Peyer's patch (tissue), 4 donors: Measurements from ENCODE around the gene STX7. TPM values are rescaled to one million over a fixed set of nuclear protein-coding genes. Genes with fewer than 3 reads are reported as not detected.

Experiments used
- DNase-seq, 3 donors: peaks; one replicate each; pipeline ENCODE4 v3.0.0-alpha.2; 2017 to 2019
- H3K27ac ChIP-seq, 4 donors: fragments of 200-600 bp; sonication (generic); one replicate each; pipeline ENCODE4 v1.5.1; 2016 to 2019
- H3K27me3 ChIP-seq, 2 donors: fragments of 200-600 bp; sonication (generic); one replicate each; pipeline ENCODE4 v1.5.1; 2019
- H3K36me3 ChIP-seq, 3 donors: fragments of 200-600 bp; sonication (generic); one replicate each; pipeline ENCODE4 v1.5.1; 2016 to 2019
- H3K4me1 ChIP-seq, 4 donors: fragments of 200-600 bp; sonication (generic); one replicate each; pipeline ENCODE4 v1.5.1; 2016 to 2019
- H3K4me3 ChIP-seq, 4 donors: fragments of 200-600 bp; sonication (generic); 1 replicate in 3 of 4; 2 replicates in 1 of 4; pipeline ENCODE4 v1.5.1; 2016 to 2019; ENCODE audit warnings: mild to moderate bottlenecking in 1 of 4
- H3K9me3 ChIP-seq, 4 donors: fragments of 200-600 bp; sonication (generic); one replicate each; pipeline ENCODE4 v1.5.1; 2016 to 2019; ENCODE audit warnings: mild to moderate bottlenecking in 1 of 4
- CTCF ChIP-seq, 6 experiments: fragments of 450-650 bp in 4 of 6; fragments of 200-600 bp in 2 of 6; sonication (generic) in 1 of 6; IDR thresholded peaks; one replicate each; pipeline ENCODE4 v1.5.1; 2017 to 2019; ENCODE audit warnings: antibody characterized with exemption in 6 of 6, mild to moderate bottlenecking in 3 of 6, moderate library complexity in 1 of 6
- POLR2A ChIP-seq, 2 donors: fragments of 450-650 bp; IDR thresholded peaks; one replicate each; pipeline ENCODE4 v1.5.1; 2017; ENCODE audit warnings: antibody characterized with exemption in 2 of 2, mild to moderate bottlenecking in 2 of 2, moderate library complexity in 2 of 2
- total RNA-seq, 4 donors: library from RNA; depleted of rRNA; stranded (reverse); fragments of >200 nt; gene quantifications; one replicate each; pipeline ENCODE4 v1.1.0, GENCODE V29; 2016

Gene STX7
- total RNA-seq, 4 donors from 2014 or later, result 31.4 to 65.9 (median 51.9) TPM

DNA sequence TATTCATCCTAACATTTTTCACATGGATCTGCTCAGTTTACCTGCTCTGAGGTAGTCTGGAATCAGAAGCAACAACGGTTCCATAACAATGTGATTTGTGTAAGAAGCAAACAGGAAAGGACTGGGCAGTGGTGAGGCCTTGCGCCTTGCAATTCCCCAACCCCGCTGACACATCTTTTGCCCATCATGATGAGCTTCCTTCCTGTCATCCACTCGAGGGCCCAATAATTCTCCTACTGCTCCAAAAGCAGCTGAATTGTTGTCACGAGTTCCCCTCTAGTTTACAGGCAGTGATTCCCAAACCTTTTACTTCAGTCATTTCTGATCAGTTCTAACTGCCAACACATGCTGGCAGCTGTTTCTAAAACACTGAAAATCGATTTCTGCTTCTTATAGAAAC, 22.9 kb downstream of the STX7 start:
- peaks cover 0 to 20% (median 0%) of the 10 kb centered on the region in 3 donors for H3K36me3 ChIP-seq

DNA sequence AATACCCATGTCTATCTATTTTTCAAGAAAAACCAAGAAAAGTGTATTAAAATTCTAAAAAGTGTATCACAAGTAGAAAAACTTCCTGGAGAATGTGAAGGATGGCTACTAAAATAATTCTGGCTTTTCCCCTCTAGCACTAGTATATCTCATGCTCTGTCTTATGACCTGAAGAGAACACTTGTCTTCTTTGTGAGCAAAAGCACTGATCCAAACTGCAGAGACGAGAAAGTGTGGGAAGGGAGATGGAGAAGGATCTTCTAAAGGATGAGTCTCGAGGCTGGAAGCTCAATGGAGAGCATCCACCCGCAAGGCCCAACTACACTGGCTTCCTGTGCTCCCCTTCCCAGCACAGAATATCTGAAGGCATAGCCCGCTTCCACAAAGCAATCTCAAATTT, 23.5 kb downstream of the STX7 start:
- peaks cover 0 to 18% (median 4%) of the 10 kb centered on the region in 4 donors for H3K4me1 ChIP-seq
- H3K36me3 ChIP-seq, result peaks cover 0 to 14% (median 0%) of the 10 kb centered on the region in 3 donors
- no peak for TF ChIP-seq POLR2A (IDR thresholded peaks at IDR 0.05)
- no peak for TF ChIP-seq CTCF (IDR thresholded peaks at IDR 0.05)
- no peak overlapping the region for H3K4me3 ChIP-seq
- no peaks in the 10 kb centered on the region for H3K27me3 ChIP-seq
- no peaks in the 10 kb centered on the region for H3K9me3 ChIP-seq
- no peak for DNase-seq
- H3K27ac ChIP-seq, result peak overlapping the region in 1 of 4 donors; percentile 74

More for the DNA sequence above, 22.9 kb downstream of the STX7 start:
- Histone ChIP-seq H3K4me3 (no peak overlapping the region), H3K4me1 (peaks cover 0 to 18% (median 7%) of the 10 kb centered on the region in 4 donors), H3K27ac (peak overlapping the region in 2 of 4 donors; percentile 19 to 74), H3K9me3 (no peaks in the 10 kb centered on the region), H3K27me3 (no peaks in the 10 kb centered on the region)
- DNase-seq, result peak in 1 of 3 donors; percentile 42
- TF ChIP-seq POLR2A (IDR thresholded peaks at IDR 0.05) (no peak), CTCF (IDR thresholded peaks at IDR 0.05) (no peak)

GRCh38 chr6:132487762-132488161, 25.2 kb downstream of the STX7 start:
- H3K27ac ChIP-seq, result no peak overlapping the region
- no peak for DNase-seq
- peaks cover 0 to 18% (median 3%) of the 10 kb centered on the region in 4 donors for H3K4me1 ChIP-seq
- H3K4me3 ChIP-seq, result no peak overlapping the region
- H3K9me3 ChIP-seq, result no peaks in the 10 kb centered on the region
- H3K27me3 ChIP-seq, result no peaks in the 10 kb centered on the region
- no peak for TF ChIP-seq CTCF (IDR thresholded peaks at IDR 0.05)
- TF ChIP-seq POLR2A (IDR thresholded peaks at IDR 0.05), result no peak
- H3K36me3 ChIP-seq, result peaks cover 0 to 11% (median 0%) of the 10 kb centered on the region in 3 donors

DNA sequence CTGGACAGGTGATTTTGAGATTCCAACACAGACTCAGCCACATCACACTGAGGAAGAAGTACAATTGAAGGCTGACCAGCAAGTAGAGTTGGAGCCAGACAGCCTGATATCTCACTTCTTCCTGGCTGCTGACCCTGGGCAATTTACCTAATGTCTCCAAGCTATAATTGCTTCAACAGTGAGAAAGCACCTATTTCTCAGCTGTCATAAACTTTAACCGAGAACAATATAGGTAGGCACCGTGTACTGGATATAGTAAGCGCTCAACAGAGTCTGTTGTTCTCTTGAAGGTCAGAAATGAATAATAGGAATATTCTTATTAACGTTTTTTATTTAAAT, 28.3 kb downstream of the STX7 start:
- no peak for TF ChIP-seq POLR2A (IDR thresholded peaks at IDR 0.05)
- TF ChIP-seq CTCF (IDR thresholded peaks at IDR 0.05), result no peak
- Histone ChIP-seq H3K4me3 (no peak overlapping the region), H3K4me1 (peaks cover 0 to 3% (median 0%) of the 10 kb centered on the region in 4 donors), H3K27ac (no peak overlapping the region), H3K27me3 (no peaks in the 10 kb centered on the region), H3K9me3 (no peaks in the 10 kb centered on the region), H3K36me3 (no peaks in the 10 kb centered on the region)
- DNase-seq, result no peak

DNA sequence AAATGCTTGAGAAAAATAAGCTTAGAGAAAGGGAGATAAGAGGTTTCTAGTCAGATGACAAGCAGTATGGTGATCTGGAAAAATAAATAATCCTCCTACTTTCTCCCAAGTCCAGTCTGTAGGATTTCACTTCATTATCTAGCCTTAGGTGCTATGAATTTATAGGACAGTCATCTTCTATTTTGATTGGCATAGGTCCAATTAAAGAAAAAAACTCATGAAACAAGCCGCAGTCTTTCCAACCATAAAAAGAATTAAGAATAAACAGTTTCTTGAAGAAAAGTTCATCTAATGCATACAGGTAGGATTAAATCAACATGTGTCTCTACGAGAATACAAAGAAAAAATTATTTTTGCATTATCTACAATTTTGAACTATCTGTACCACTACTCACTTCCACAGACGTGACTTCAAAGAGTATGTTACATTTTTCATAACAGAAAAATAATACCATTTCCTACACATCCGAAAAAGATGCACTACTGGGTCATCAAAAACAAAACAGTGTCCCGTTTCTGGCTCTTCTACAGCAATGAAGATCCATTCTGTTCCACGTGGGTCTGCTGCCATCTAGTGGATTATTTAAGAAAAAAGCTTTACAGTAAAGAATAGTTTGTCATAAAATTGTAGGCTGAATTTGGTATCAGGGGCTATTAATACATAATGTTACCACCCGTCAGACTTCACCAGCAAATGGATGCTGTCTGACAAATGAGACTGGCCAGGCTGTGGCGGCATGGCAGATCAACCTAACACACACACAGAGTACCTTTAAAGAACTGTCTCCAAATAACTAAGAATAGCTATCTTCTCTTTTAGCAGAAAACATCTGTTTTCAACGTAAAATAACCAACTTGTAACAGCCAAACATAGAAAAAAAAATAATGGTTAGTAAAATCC, 28.9 kb downstream of the STX7 start:
- Histone ChIP-seq H3K36me3 (no peaks in the 10 kb centered on the region), H3K4me3 (no peak overlapping the region), H3K9me3 (no peaks in the 10 kb centered on the region), H3K27me3 (no peaks in the 10 kb centered on the region), H3K4me1 (no peaks in the 10 kb centered on the region), H3K27ac (no peak overlapping the region)
- DNase-seq, result no peak
- TF ChIP-seq POLR2A (IDR thresholded peaks at IDR 0.05) (no peak), CTCF (IDR thresholded peaks at IDR 0.05) (peak; percentile 37 to 80 (median 76))
